Hepatocyte (in vitro differentiated cells): ENCODE results near the gene DRG2. TPM values are rescaled to one million over a fixed set of nuclear protein-coding genes. Genes with fewer than 3 reads are reported as not detected.

ENCODE experiments used
- DNase-seq: peaks from one replicate; pipeline ENCODE4 v3.0.0-alpha.2; 2016; ENCODE audit warnings: low spot score
- H2AFZ ChIP-seq: fragments of 200-600 bp; sonication (generic); 2 replicates; pipeline ENCODE4 v1.6.0; 2016; ENCODE audit warnings: antibody characterized with exemption, mild to moderate bottlenecking
- H3K27ac ChIP-seq: fragments of 200-600 bp; sonication (generic); 2 replicates; pipeline ENCODE4 v1.5.1; 2016; ENCODE audit warnings: mild to moderate bottlenecking
- H3K27me3 ChIP-seq: fragments of 200-600 bp; sonication (generic); 2 replicates; pipeline ENCODE4 v1.6.1; 2016
- H3K36me3 ChIP-seq: fragments of 200-600 bp; sonication (generic); replicated peaks from 2 replicates; pipeline ENCODE4 v1.5.1; 2016; ENCODE audit warnings: low read depth; ENCODE audit not compliant: insufficient read depth
- H3K4me1 ChIP-seq: fragments of 200-600 bp; sonication (generic); 2 replicates; pipeline ENCODE4 v1.5.1; 2016; ENCODE audit warnings: mild to moderate bottlenecking, moderate library complexity; ENCODE audit not compliant: insufficient read depth
- H3K4me2 ChIP-seq: fragments of 200-600 bp; sonication (generic); 2 replicates; pipeline ENCODE4 v1.6.0; 2016
- H3K4me3 ChIP-seq: fragments of 200-600 bp; sonication (generic); 2 replicates; pipeline ENCODE4 v1.5.1; 2016; ENCODE audit warnings: mild to moderate bottlenecking
- H3K79me2 ChIP-seq: fragments of 200-600 bp; sonication (generic); 2 replicates; pipeline ENCODE4 v1.6.0; 2017; ENCODE audit warnings: mild to moderate bottlenecking
- H3K9me2 ChIP-seq: fragments of 200-600 bp; sonication (generic); replicated peaks from 2 replicates; pipeline ENCODE4 v1.6.0; 2017; ENCODE audit warnings: mild to moderate bottlenecking; ENCODE audit not compliant: insufficient read depth
- H3K9me3 ChIP-seq: fragments of 200-600 bp; sonication (generic); 2 replicates; pipeline ENCODE4 v1.5.1; 2016; ENCODE audit warnings: low read depth, mild to moderate bottlenecking
- H4K20me1 ChIP-seq: fragments of 200-600 bp; sonication (generic); 2 replicates; pipeline ENCODE4 v1.6.0; 2016; ENCODE audit warnings: mild to moderate bottlenecking; ENCODE audit not compliant: insufficient read depth, poor library complexity, severe bottlenecking
- CTCF ChIP-seq: fragments of 200-600 bp; sonication (generic); IDR thresholded peaks from 2 replicates; pipeline ENCODE4 v1.5.1; 2016; ENCODE audit warnings: antibody characterized with exemption, mild to moderate bottlenecking; ENCODE audit not compliant: poor library complexity
- EZH2 ChIP-seq: fragments of 200-600 bp; sonication (generic); IDR thresholded peaks from 2 replicates; pipeline ENCODE4 v1.6.1; 2016; ENCODE audit warnings: antibody characterized with exemption, mild to moderate bottlenecking, borderline replicate concordance
- EZH2phosphoT487 ChIP-seq: fragments of 200-600 bp; sonication (generic); IDR thresholded peaks from one replicate; pipeline ENCODE4 v1.6.1; 2018; ENCODE audit warnings: antibody characterized with exemption, mild to moderate bottlenecking, low read depth, moderate library complexity; ENCODE audit not compliant: unreplicated experiment, severe bottlenecking
- WGBS: methylation state at CpG from one replicate; pipeline ENCODE4 v1.1.6; 2016; ENCODE audit warnings: low lambda C conversion rate; ENCODE audit errors: missing lambda C conversion rate; 5-methylcytosine and 5-hydroxymethylcytosine counted together
- polyA plus RNA-seq: library from polyadenylated mRNA; unstranded; fragments of >200 nt; fragmentation: Nextera tagmentation; extraction: Ambion mirVana; gene quantifications from 2 replicates; pipeline ENCODE4 v1.2.1, GENCODE V29; 2016
- total RNA-seq: library from RNA; depleted of rRNA; stranded (reverse); fragments of >200 nt; gene quantifications from 2 replicates; pipeline ENCODE4 v1.2.3, GENCODE V29; 2014

The DRG2 gene
- total and polyA plus RNA-seq, 2 experiments from 2014 or later: 35.9 to 36.6 TPM

GRCh38 chr17:18039535-18040260, 48.0 kb upstream of the DRG2 start:
- Histone ChIP-seq H3K27ac (peak overlapping the region; percentile 84), H3K27me3 (no peaks in the 10 kb centered on the region), H3K4me2 (peak overlapping the region; percentile 98), H3K4me1 (peaks cover 9% of the 10 kb centered on the region), H2AFZ (peak overlapping the region; percentile 67), H3K9me2 (no peaks in the 10 kb centered on the region), H3K4me3 (peak overlapping the region; percentile 94), H3K36me3 (no peaks in the 10 kb centered on the region), H4K20me1 (no peaks in the 10 kb centered on the region), H3K9me3 (no peaks in the 10 kb centered on the region), H3K79me2 (peaks cover 63% of the 10 kb centered on the region)
- 2% methylated on average over 55 of the region's 81 CpGs for WGBS
- TF ChIP-seq EZH2phosphoT487: no peak
- TF ChIP-seq CTCF: no peak
- TF ChIP-seq EZH2: no peak
- DNase-seq: peak; percentile 65

- Histone ChIP-seq H2AFZ (peak overlapping the region; percentile 67), H3K27ac (peak overlapping the region; percentile 84)
- WGBS: 42% methylated on average over 5 of the region's 6 CpGs
Observed at GRCh38 chr17:18040261-18040858, 47.4 kb upstream of the DRG2 start.

GRCh38 chr17:18041776-18042175, 46.0 kb upstream of the DRG2 start:
- Histone ChIP-seq H3K79me2 (peaks cover 57% of the 10 kb centered on the region), H3K4me3 (no peak overlapping the region), H3K9me2 (no peaks in the 10 kb centered on the region), H3K27me3 (no peaks in the 10 kb centered on the region), H3K9me3 (no peaks in the 10 kb centered on the region), H3K27ac (no peak overlapping the region), H3K4me2 (peak overlapping the region; percentile 98), H3K36me3 (no peaks in the 10 kb centered on the region), H2AFZ (no peak overlapping the region), H4K20me1 (no peaks in the 10 kb centered on the region), H3K4me1 (peaks cover 9% of the 10 kb centered on the region)
- no peak for DNase-seq
- TF ChIP-seq EZH2 (no peak), EZH2phosphoT487 (no peak), CTCF (no peak)
- WGBS: 83% methylated on average over 1 of the region's 1 CpG

More at GRCh38 chr17:18040261-18040858, 47.4 kb upstream of the DRG2 start:
- no peaks in the 10 kb centered on the region for H3K9me2 ChIP-seq
- H3K36me3 ChIP-seq: no peaks in the 10 kb centered on the region
- TF ChIP-seq CTCF (no peak), EZH2 (no peak), EZH2phosphoT487 (no peak)
- no peaks in the 10 kb centered on the region for H3K27me3 ChIP-seq
- peaks cover 63% of the 10 kb centered on the region for H3K79me2 ChIP-seq
- H3K9me3 ChIP-seq: no peaks in the 10 kb centered on the region
- no peaks in the 10 kb centered on the region for H4K20me1 ChIP-seq
- H3K4me3 ChIP-seq: peak overlapping the region; percentile 94
- no peak for DNase-seq
- H3K4me1 ChIP-seq: peaks cover 9% of the 10 kb centered on the region
- H3K4me2 ChIP-seq: peak overlapping the region; percentile 98
